IMR-90 (cell line): ENCODE results near the gene ACOXL. TPM values are rescaled to one million over a fixed set of nuclear protein-coding genes. Genes with fewer than 3 reads are reported as not detected.

Experiments
- ATAC-seq: fragments of 200-7000 bp; cut with Tn5 transposase; 2 replicates; pipeline ENCODE4 v1.9.1; 2020; ENCODE audit warnings: low read depth, mild to moderate bottlenecking, moderate library complexity
- BruUV-seq: library from RNA; stranded (reverse); fragments of 400-500 nt; replicated peaks from 2 replicates; lab custom pipeline; 2021; lab: Mats Ljungman, UMichigan
- CTCF ChIA-PET: fragments of 300-600 bp; formaldehyde crosslinking; extraction: SDS; loops from one replicate; lab custom pipeline; 2021; ENCODE audit warnings: antibody characterized with exemption; lab: Yijun Ruan, JAX
- POLR2A ChIA-PET: fragments of 300-600 bp; sonication (Branson Sonifier 250); formaldehyde crosslinking; loops from one replicate; lab custom pipeline; 2022; ENCODE audit warnings: antibody characterized with exemption; ENCODE audit not compliant: unreplicated experiment; lab: Charles Lee
- DNase-seq: peaks from one replicate; pipeline ENCODE4 v3.0.0; 2013
- H2AFZ ChIP-seq: replicated peaks from 2 replicates; pipeline ENCODE3; 2013; ENCODE audit warnings: low read length, mild to moderate bottlenecking; ENCODE audit not compliant: poor library complexity
- H2AK5ac ChIP-seq: 2 replicates; pipeline ENCODE4 v1.6.1; 2013; ENCODE audit warnings: low read depth, low read length, inconsistent platforms
- H2AK9ac ChIP-seq: replicated peaks from 2 replicates; pipeline ENCODE3; 2013; ENCODE audit warnings: mild to moderate bottlenecking, low read depth, low read length, moderate library complexity; ENCODE audit not compliant: poor library complexity
- H2BK120ac ChIP-seq: 2 replicates; pipeline ENCODE4 v1.6.1; 2013; ENCODE audit warnings: low read depth, low read length, inconsistent platforms
- H2BK15ac ChIP-seq: 3 replicates; pipeline ENCODE4 v1.6.1; 2013; ENCODE audit warnings: low read depth, low read length, inconsistent platforms
- H2BK20ac ChIP-seq: 2 replicates; pipeline ENCODE4 v1.6.1; 2013; ENCODE audit warnings: low read depth, mild to moderate bottlenecking, inconsistent platforms, low read length, moderate library complexity
- H2BK5ac ChIP-seq: 2 replicates; pipeline ENCODE4 v1.6.1; 2013; ENCODE audit warnings: mild to moderate bottlenecking, low read depth, low read length, inconsistent platforms; ENCODE audit not compliant: poor library complexity, severe bottlenecking
- H3K14ac ChIP-seq: replicated peaks from 2 replicates; pipeline ENCODE4 v1.6.1; 2013; ENCODE audit warnings: low read depth, low read length, inconsistent platforms
- H3K18ac ChIP-seq: 2 replicates; pipeline ENCODE4 v1.6.1; 2013; ENCODE audit warnings: low read depth, low read length, control low read depth
- H3K23ac ChIP-seq: 2 replicates; pipeline ENCODE4 v1.6.1; 2013; ENCODE audit warnings: low read depth, low read length, inconsistent platforms
- H3K27ac ChIP-seq: 2 replicates; pipeline ENCODE4 v1.5.1; 2013; ENCODE audit warnings: mild to moderate bottlenecking, control low read depth, low read length; ENCODE audit not compliant: insufficient read depth
- H3K27me3 ChIP-seq: 2 replicates; pipeline ENCODE4 v1.6.1; 2013; ENCODE audit warnings: low read length; ENCODE audit not compliant: control insufficient read depth, insufficient read depth
- H3K36me3 ChIP-seq: 2 replicates; pipeline ENCODE4 v1.6.1; 2013; ENCODE audit warnings: low read length, mixed read lengths; ENCODE audit not compliant: control insufficient read depth, insufficient read depth
- H3K4ac ChIP-seq: 2 replicates; pipeline ENCODE4 v1.6.1; 2013; ENCODE audit warnings: low read depth, low read length, inconsistent platforms
- H3K4me1 ChIP-seq: 2 replicates; pipeline ENCODE4 v1.6.1; 2013; ENCODE audit warnings: low read length, mixed read lengths; ENCODE audit not compliant: control insufficient read depth, insufficient read depth
- H3K4me2 ChIP-seq: 2 replicates; pipeline ENCODE4 v1.6.1; 2013; ENCODE audit warnings: low read depth, mild to moderate bottlenecking, control low read depth, low read length, moderate library complexity
- H3K4me3 ChIP-seq: 2 replicates; pipeline ENCODE4 v1.5.1; 2013; ENCODE audit warnings: low read depth, mild to moderate bottlenecking, control low read depth, low read length, moderate library complexity; ENCODE audit not compliant: insufficient read depth
- H3K56ac ChIP-seq: 2 replicates; pipeline ENCODE4 v1.6.1; 2013; ENCODE audit warnings: low read length, inconsistent platforms; ENCODE audit not compliant: insufficient read depth; ENCODE audit errors: extremely low read depth
- H3K79me1 ChIP-seq, 2 experiments: 2 replicates each; pipeline ENCODE4 v1.6.1; 2013; ENCODE audit warnings: low read length in 2 of 2, inconsistent platforms in 1 of 2, low read depth in 1 of 2
- H3K9ac ChIP-seq: 2 replicates; pipeline ENCODE4 v1.6.1; 2013; ENCODE audit warnings: low read depth, low read length, control low read depth
- H3K9me1 ChIP-seq: 2 replicates; pipeline ENCODE4 v1.6.1; 2013; ENCODE audit warnings: low read length, inconsistent platforms; ENCODE audit not compliant: insufficient read depth
- H3K9me3 ChIP-seq: 2 replicates; pipeline ENCODE4 v1.6.1; 2013; ENCODE audit warnings: low read length; ENCODE audit not compliant: control insufficient read depth, insufficient read depth
- H4K20me1 ChIP-seq: 2 replicates; pipeline ENCODE4 v1.6.1; 2013; ENCODE audit warnings: low read length, inconsistent platforms; ENCODE audit not compliant: insufficient read depth
- H4K5ac ChIP-seq: 2 replicates; pipeline ENCODE4 v1.6.1; 2013; ENCODE audit warnings: mild to moderate bottlenecking, low read depth, low read length, control low read depth
- H4K8ac ChIP-seq, 2 experiments: 2 replicates each; pipeline ENCODE4 v1.6.1; 2013; ENCODE audit warnings: low read depth in 2 of 2, low read length in 2 of 2, control low read depth in 1 of 2, inconsistent platforms in 1 of 2
- H4K91ac ChIP-seq: 2 replicates; pipeline ENCODE4 v1.6.1; 2013; ENCODE audit warnings: low read depth, low read length, inconsistent platforms; ENCODE audit not compliant: insufficient read depth
- BHLHE40 ChIP-seq: fragments of 150-350 bp; IDR thresholded peaks from 2 replicates; pipeline ENCODE4 v1.6.1; 2016; ENCODE audit warnings: mild to moderate bottlenecking, low read depth, low read length
- CHD1 ChIP-seq: IDR thresholded peaks from 2 replicates; pipeline ENCODE4 v1.6.1; 2012; ENCODE audit warnings: low read depth, low read length, improper control_type of control experiment
- FOS ChIP-seq: fragments of 150-350 bp; IDR thresholded peaks from 2 replicates; pipeline ENCODE4 v1.6.1; 2016; ENCODE audit warnings: low read depth, low read length
- MXI1 ChIP-seq: IDR thresholded peaks from 2 replicates; pipeline ENCODE4 v1.6.1; 2012; ENCODE audit warnings: low read depth, mild to moderate bottlenecking, low read length, moderate library complexity, borderline replicate concordance
- NFE2L2 ChIP-seq: fragments of 150-350 bp; IDR thresholded peaks from 2 replicates; pipeline ENCODE4 v1.6.1; 2016; ENCODE audit warnings: low read depth, mild to moderate bottlenecking, low read length
- RCOR1 ChIP-seq: IDR thresholded peaks from 2 replicates; pipeline ENCODE4 v1.6.1; 2012; ENCODE audit warnings: mild to moderate bottlenecking, low read length, improper control_type of control experiment; ENCODE audit not compliant: insufficient replicate concordance
- WGBS, 2 experiments: methylation state at CpG; one replicate each; pipeline versions ENCODE4 v1.1.5 to v1.1.7; 2013; ENCODE audit warnings: missing lambda C conversion rate in 2 of 2; ENCODE audit not compliant: insufficient read length in 1 of 2; ENCODE audit errors: extremely low coverage in 2 of 2; 5-methylcytosine and 5-hydroxymethylcytosine counted together
- dilution Hi-C: fragments of 300-500 bp; cut with HindIII; formaldehyde crosslinking; loops from one replicate; pipeline ENCODE4 v1.14.3; 2018; ENCODE audit warnings: low sequenced_read_pairs; ENCODE audit not compliant: unreplicated experiment
- in situ Hi-C: fragments of 300-500 bp; cut with MboI; formaldehyde crosslinking; loops from 3 replicates; pipeline ENCODE4 v1.14.3; 2019; ENCODE audit warnings: low sequenced_read_pairs, inconsistent platforms, mixed read lengths
- intact Hi-C: fragments of 100-400 bp; cut with micrococcal nuclease; formaldehyde crosslinking; loops from 2 replicates; pipeline ENCODE4 v1.10.0; 2022
- polyA plus RNA-seq, 3 experiments: library from polyadenylated mRNA; depleted of rRNA; stranded (reverse); fragments of >200 nt; gene quantifications; 2 replicates each; pipeline ENCODE4 v1.2.3, GENCODE V29; 2012; ENCODE audit warnings: low replicate concordance in 1 of 3
- total RNA-seq: library from RNA; depleted of rRNA; stranded (reverse); fragments of >200 nt; gene quantifications from 2 replicates; pipeline ENCODE4 v1.2.3, GENCODE V29; 2012
- TF ChIP-seq, protein P1 (sequence below): conservative IDR thresholded peaks from 2 replicates; pipeline ENCODE4 v1.5.1; 2012; ENCODE audit warnings: mild to moderate bottlenecking, low read depth, low read length, improper control_type of control experiment
- TF ChIP-seq, protein P2 (sequence below): fragments of 150-350 bp; IDR thresholded peaks from 2 replicates; pipeline ENCODE4 v1.6.1; 2017; ENCODE audit warnings: mild to moderate bottlenecking, antibody characterized with exemption, low read length, low read depth

The ACOXL gene
- total and polyA plus RNA-seq, 2 of the 4 experiments (the other 2 are of a cell fraction) = not detected

- no TSS peak for BruUV-seq
- ATAC-seq (no peak), DNase-seq (no peak)
- Histone ChIP-seq H3K9ac (no peak overlapping the region), H2AFZ (no peak overlapping the region), H3K27ac (no peak overlapping the region), H2BK5ac (no peak overlapping the region), H2BK20ac (no peak overlapping the region), H3K9me3 (no peaks in the 10 kb centered on the region), H3K4ac (no peak overlapping the region), H2BK15ac (no peak overlapping the region), H3K79me1 (no peaks in the 10 kb centered on the region), H4K5ac (no peak overlapping the region), H3K23ac (no peak overlapping the region), H2BK120ac (no peak overlapping the region), H3K56ac (no peak overlapping the region), H3K4me3 (no peak overlapping the region), H3K27me3 (peaks cover 44% of the 10 kb centered on the region), H3K4me1 (no peaks in the 10 kb centered on the region), H4K8ac (no peak overlapping the region), H2AK5ac (no peak overlapping the region), H3K18ac (no peak overlapping the region), H3K4me2 (no peak overlapping the region), H3K9me1 (no peaks in the 10 kb centered on the region), H3K14ac (no peak overlapping the region), H4K91ac (no peak overlapping the region), H2AK9ac (no peak overlapping the region), H4K20me1 (no peaks in the 10 kb centered on the region), H3K36me3 (no peaks in the 10 kb centered on the region)
- in situ Hi-C loops (no loop called here), dilution Hi-C loops (no loop called here), intact Hi-C loops (no loop called here)
- WGBS, 2 experiments = 49% methylated on average over 4 of the region's 12 CpGs; no CpG with 5 or more reads in 1 of the 2 experiments
- POLR2A ChIA-PET = no interaction called here
- CTCF ChIA-PET = no interaction called here
- no peak for TF ChIP-seq CHD1
- TF ChIP-seq, protein P1, sequence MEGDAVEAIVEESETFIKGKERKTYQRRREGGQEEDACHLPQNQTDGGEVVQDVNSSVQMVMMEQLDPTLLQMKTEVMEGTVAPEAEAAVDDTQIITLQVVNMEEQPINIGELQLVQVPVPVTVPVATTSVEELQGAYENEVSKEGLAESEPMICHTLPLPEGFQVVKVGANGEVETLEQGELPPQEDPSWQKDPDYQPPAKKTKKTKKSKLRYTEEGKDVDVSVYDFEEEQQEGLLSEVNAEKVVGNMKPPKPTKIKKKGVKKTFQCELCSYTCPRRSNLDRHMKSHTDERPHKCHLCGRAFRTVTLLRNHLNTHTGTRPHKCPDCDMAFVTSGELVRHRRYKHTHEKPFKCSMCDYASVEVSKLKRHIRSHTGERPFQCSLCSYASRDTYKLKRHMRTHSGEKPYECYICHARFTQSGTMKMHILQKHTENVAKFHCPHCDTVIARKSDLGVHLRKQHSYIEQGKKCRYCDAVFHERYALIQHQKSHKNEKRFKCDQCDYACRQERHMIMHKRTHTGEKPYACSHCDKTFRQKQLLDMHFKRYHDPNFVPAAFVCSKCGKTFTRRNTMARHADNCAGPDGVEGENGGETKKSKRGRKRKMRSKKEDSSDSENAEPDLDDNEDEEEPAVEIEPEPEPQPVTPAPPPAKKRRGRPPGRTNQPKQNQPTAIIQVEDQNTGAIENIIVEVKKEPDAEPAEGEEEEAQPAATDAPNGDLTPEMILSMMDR = no peak
- TF ChIP-seq BHLHE40 = no peak
- TF ChIP-seq, protein P2, sequence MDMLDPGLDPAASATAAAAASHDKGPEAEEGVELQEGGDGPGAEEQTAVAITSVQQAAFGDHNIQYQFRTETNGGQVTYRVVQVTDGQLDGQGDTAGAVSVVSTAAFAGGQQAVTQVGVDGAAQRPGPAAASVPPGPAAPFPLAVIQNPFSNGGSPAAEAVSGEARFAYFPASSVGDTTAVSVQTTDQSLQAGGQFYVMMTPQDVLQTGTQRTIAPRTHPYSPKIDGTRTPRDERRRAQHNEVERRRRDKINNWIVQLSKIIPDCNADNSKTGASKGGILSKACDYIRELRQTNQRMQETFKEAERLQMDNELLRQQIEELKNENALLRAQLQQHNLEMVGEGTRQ = no peak
- TF ChIP-seq FOS = no peak
- no peak for TF ChIP-seq RCOR1
- TF ChIP-seq MXI1 = no peak
- no peak for TF ChIP-seq NFE2L2
These were observed 316.7 kb downstream of the ACOXL start for GRCh38 chr2:111048856-111049768.
